ENCODE data around the gene RMDN2.
"Not testable (repeated sequence)": the region's sequence is repeated elsewhere in the genome, so short reads cannot be mapped to it uniquely, and the experiment has no call there.

Gene RMDN2

DNA sequence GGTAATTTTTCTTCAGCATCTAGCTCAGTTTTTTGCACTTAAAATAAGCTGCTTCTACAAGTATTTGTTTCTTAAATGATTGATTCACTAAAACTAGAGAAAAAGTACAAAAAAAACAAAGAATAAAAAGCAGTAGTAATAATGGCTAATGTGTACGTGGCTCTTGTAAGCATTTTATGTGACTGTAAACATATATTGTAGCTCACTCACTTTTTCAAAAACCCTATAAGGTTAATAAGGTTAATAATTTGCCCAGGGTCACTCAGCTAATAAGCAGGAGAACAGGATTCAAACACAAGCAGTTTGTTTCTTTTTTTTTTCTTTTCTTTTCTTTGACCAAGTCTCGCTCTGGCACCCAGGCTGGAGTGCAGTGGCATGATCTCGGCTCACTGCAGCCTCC lies 67.5 kb downstream of the RMDN2 start:
- DNase-seq (ENCODE audit: low read depth in 2 of 2), result no peak

DNA sequence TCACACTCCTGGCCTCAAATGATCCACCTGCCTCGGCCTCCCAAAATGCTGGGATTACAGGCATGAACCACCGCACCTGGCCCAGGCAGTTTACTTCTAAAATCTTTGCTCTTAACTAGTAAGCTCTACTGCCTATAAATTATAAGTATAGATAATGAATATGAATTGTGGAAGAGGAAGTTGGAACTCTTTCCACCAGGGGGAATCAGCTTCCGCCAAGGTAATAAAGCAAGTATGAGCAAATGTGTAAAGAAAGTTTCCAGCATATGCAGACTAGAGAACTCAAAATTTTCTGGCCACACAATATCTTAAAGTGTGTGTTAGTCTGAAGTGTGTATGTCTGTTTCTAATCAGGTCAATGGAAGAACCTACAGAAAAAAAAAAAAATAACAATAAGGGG lies 68.1 kb downstream of the RMDN2 start:
- DNase-seq (ENCODE audit: low read depth in 2 of 2), result no peak

DNA sequence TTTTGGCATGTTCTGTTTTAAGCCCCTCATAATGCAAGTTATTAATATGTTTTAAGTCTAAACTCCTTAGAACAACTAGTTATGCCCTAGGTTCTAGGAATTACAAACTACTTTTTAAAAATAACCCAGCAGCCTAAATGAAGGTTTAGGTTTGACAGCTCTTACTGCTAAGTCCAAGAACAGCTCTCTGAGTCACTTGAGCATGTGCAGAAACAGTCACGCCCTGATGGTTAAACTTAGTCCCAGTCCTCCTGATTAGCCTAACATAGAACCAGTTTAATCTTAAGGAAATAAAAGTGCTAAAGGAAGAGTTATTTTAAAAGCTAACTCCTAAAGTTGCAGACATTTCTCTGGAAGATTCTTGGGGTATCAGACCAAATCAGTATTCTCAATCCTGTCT lies 72.5 kb downstream of the RMDN2 start:
- no peak for DNase-seq (ENCODE audit: low read depth in 2 of 2)

DNA sequence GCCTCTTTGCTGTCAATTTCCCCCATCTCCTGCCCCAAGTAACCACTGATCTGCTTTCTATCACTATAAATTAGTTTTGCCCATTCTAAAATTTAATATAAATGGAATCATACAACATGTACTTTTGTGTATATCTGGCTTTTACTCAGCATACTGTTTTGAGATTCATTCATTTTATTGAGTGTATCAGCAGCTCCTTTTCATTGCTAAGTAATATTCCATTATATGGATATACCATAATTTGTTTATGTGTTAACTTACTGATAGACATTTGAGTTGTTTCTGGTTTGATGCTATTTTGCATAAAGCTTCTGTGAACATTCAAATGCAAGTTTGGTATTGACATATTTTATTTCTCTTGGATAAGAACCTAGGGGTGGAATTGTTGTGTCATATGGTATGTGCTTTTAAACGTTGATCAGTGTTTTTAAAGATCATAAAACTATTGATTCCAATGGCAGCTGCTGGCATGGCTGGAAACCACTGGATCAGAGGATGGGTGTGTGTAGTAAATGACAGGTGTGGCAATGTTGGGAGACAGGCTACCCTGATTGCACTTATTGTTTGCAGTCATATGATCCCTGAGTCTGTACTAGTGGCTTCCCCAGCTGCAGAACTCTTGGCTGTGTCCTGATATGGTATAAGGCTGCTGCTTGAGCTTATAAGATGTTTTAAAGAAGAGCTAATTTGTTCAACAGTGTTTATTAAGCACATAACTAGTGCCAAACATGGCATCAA lies 75.6 kb downstream of the RMDN2 start:
- DNase-seq (ENCODE audit: low read depth in 2 of 2), result no peak

DNA sequence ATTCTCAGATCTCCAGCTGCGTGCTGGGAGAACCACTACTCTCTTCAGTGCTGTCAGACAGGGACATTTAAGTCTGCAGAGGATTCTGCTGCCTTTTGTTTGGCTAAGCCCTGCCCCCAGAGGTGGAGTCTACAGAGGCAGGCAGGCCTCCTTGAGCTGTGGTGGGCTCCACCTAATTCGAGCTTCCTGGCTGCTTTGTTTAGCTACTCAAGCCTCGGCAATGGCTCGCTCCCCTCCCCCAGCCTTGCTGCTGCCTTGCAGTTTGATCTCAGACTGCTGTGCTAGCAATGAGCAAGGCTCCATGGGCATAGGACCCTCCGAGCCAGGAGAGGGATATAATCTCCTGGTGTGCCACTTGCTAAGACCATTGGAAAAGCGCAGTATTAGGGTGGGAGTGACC lies 85.1 kb downstream of the RMDN2 start:
- DNase-seq (ENCODE audit: low read depth in 2 of 2), result not testable (repeated sequence)

DNA sequence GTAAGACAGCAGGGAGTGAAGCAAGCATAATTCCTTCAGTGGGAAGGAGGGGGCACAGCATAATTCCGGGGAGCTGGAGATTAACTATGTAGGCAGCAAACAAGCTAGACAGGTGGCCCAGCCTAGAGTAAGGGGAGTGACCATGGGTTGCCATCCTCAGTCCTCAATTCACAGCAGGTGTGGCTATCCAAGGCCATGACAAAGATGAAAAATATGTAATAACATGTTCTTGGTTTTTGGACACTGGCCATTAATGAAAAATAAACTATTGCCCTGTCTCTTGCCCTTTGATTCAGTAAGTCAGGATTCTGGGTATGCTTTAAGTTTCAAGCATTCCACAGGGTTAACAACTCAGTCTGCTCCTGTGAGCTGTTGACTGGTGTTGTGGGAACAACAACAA lies 85.9 kb downstream of the RMDN2 start:
- DNase-seq (ENCODE audit: low read depth in 2 of 2), result no peak

DNA sequence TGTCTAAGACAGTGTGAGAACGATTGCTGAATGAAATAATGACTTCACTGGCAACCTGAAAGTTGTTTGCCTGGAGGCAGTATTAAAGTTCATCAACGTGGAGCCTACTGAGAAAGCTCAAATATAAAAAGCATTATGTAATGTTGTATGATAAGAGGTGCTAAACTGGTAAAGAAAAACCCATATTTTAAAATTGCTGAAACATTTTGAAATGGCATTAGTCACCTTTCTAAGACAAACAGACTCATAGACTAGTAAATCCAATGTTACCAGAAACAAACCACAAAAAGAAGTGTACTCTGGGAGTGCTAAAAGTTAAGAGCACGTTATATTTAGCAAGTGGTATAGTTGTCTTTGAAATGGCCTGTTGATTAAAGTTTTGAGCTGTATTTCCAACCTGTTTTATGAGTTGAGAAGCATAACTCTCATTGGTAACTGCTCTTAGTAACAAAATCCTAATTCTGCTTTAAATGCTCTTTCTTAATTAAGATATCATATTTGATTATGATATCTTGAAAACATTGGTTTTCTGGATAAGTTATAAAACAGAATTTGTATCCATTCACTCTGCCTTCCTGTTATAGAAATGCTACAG lies 88.2 kb downstream of the RMDN2 start:
- DNase-seq (ENCODE audit: low read depth in 2 of 2), result no peak

DNA sequence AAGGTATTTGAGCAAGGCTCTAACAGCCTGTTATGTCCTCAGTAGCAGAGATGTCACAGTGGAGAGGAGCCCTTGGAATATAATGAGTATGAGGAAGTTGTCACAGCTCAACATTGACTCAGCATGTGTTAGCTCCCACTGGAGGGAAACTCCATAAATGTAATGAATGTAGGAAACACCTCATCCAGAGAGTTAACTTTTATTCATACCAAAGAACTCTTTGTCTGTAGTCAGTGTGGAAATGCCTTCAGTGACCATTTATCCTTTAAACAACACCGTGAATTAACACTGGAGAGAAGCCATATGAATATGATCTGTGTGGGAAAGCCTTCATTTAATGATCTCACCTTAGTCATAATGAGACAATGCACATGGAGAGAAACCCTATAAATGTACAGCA lies 91.1 kb downstream of the RMDN2 start:
- no peak for DNase-seq (ENCODE audit: low read depth in 2 of 2)

DNA sequence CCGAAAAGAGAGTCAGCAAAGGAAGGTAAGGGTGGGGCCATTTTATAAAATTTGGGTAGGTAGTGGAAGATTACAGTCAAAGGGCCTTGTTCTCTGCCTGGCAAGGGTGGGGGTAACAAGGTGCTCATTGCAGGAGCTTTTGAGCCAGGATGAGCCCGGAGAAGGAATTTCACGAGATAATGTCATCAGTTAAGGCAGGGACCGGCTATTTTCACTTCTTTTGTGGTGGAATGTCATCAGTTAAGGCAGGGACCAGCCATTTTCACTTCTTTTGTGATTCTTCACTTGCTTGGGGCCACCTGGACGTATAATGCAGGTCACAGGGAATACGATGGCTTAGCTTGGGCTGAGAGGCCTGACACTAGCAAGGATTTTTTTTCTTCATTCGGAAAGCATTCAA lies 92.7 kb downstream of the RMDN2 start:
- no peak for DNase-seq (ENCODE audit: low read depth in 2 of 2)

DNA sequence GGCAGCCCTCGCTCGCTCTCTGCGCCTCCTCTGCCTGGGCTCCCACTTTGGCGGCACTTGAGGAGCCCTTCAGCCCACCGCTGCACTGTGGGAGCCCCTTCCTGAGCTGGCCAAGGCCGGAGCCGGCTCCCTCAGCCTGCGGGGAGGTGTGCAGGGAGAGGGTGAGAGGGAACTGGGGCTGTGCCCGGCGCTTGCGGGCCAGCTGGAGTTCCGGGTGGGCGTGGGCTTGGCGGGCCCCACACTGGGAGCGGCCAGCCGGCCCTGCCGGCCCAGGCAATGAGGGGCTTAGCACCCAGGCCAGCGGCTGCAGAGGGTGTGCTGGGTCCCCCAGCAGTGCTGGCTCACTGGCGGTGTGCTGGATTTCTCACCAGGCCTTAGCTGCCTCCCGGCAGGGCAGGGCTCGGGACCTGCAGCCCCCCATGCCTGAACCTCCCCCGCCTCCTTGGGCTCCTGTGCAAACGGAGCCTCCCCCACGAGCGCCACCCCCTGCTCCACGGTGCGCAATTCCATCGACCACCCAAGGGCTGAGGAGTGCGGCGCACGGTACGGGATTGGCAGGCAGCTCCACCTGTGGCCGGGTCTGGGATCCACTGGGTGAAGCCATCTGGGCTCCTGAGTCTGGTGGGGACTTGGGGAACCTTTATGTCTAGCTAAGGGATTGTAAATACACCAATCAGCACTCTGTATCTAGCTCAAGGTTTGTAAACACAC lies 95.4 kb downstream of the RMDN2 start:
- not testable (repeated sequence) for DNase-seq (ENCODE audit: low read depth in 2 of 2)

DNA sequence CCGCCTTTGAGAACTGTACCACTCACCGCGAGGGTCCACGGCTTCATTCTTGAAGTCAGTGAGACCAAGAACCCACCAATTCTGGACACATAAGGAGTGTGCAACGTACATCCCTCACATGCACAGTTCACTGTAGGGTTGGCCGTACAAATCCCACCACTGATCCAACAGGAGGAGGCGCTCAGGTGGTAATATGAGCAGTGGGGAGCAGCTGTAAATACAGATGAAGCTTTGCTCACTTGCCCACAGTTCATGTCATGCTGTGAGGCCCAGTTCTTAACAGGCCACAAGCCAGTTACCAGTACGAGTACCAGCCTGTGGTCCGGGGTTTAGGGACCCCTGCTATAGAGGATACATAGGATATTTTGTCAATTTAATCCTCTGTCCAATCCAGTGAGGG lies 96.5 kb downstream of the RMDN2 start:
- DNase-seq (ENCODE audit: low read depth in 2 of 2), result no peak

DNA sequence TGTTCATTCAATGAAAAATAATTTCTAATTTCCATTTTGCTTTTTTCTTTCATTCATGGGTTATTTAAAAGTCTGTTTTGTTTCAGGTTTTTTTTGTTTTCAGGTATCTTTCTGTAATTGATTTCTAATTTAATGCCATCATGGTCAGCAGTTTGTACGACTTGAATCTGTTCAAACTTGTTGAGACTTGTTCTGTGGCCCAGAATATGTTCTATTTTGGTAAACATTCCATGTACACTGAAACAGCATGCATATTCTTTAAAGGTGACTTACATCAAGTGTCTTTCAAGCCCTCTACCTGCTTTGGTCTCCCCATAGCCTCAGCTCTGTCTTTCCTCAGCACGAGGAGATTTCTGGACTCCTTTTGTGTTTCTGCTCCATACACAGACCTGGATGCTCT lies 101.8 kb downstream of the RMDN2 start:
- no peak for DNase-seq (ENCODE audit: low read depth in 2 of 2)

DNA sequence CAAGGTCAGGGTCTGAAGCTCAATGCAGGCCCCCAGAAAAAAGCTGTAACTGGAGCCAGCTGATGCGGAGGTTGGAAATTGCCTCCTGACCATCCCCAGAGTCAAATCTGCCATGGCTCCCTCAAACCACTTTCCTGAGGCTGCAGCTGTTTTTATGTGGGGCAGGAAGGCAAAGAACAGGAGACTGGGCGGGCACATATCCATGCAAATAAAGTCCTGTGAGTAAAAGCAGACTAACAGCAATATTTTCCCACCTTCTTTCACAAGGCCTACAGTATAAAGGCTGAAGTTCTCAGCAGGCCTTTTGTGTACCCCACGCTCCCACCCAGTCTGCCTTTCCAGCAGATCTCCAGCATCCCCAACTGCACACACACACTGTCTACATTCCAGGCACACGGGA lies 103.7 kb downstream of the RMDN2 start:
- no peak for DNase-seq (ENCODE audit: low read depth in 2 of 2)

DNA sequence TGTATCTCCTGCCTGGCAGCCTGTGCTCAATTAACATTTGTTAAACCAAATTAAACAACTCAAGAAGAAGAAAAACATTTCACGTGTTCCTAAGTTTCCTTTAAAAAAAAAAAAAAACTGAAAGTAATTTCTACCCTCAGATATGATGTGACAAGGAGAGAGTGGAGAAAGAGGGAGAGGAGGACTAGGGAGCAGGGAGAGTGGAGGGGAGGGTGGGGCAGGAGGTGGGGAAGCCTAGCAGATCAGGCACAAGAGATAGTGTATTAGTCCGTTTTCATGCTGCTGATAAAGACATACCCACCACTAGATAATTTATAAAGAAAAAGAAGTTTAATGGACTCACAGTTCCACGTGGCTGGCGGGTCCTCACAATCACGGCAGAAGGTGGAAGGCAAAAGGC lies 104.4 kb downstream of the RMDN2 start:
- no peak for DNase-seq (ENCODE audit: low read depth in 2 of 2)

DNA sequence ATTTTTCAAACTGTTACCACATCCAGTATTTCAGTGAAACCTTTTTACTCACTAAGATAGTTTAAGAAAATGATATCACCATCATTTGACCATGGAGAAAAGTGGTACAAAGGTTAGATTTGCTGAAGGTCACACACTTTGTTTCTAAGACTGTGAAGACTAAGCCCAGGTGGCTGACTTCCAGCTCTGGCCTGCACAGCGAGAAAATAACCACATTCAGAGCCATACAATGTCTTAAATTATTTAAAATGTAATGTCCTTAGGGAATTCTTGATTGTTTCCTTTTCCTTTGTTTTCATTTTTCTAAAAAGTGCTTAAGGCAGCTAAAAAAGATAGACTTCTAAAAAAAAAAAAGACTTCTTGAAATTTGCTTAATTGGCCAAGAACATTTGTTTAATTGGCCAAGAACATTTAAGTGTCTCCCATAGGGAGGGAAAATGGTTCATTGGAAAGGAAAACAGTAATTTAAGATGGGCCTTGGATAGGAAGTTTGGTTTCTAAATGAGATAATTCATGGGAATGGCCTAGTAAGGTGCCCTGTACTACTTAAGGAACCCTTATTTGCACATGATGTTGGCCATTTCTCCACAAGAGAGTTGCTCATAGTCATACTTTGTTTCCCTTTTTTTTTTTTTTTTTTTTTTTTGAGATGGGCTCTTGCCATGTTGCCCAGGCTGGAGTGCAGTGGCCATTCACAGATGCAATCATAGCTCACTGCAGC lies 105.7 kb downstream of the RMDN2 start:
- DNase-seq (ENCODE audit: low read depth in 2 of 2), result no peak

DNA sequence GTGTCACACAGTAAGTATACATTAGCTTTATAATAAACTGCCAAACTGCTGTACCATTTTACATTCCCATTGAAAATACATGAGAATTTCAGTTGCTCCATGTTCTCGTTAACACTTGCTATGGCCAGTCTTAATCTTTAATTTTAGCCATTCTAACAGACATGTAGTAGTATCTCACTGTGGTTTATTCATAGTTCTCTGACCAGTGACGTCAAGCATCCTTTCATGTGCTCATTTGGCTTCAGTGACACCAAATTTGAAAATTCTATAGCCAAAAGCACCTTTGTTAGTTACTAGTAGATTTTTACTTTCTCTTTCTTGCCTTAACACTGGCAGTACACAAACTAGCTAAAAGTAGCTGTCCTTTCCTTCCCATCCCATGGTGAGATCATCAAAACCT lies 107.9 kb downstream of the RMDN2 start:
- no peak for DNase-seq (ENCODE audit: low read depth in 2 of 2)

DNA sequence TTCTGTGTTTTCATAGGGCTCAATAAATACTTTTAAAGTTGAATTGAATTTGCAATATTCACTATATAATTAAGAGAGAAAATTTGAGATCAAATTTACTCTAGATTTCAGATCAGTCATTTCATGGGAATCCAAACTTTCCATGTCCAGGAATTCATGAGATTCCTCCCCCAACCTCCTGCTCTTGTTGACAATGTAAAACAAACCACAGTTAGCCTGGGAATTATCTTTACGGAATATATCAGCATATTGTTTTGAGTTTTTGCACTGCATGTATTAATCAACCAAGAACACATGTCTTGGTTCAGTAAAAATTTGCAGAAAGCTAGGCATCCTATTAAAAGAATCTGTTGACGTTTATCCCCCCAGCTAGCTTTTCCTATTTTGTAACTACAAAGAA lies 108.6 kb downstream of the RMDN2 start:
- DNase-seq (ENCODE audit: low read depth in 2 of 2), result no peak

DNA sequence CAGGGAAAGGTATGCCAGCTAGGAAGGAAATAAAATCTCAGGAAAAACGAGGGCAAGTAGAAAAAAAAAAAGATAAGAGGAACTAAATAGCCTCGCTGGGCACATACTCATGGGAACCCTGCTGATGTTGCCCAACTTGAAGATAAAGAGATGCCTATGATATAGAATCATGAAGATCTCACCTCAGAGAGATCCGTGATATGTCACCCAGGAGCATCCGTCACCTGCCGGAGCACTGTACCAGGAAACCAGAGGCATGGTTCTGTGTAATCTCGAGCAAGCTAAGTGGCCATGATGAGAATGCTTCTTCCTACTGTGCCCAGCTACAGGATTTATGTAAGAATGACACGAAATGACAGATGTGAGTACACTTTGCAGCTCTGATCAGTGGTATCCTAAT lies 110.9 kb downstream of the RMDN2 start:
- DNase-seq (ENCODE audit: low read depth in 2 of 2), result no peak

DNA sequence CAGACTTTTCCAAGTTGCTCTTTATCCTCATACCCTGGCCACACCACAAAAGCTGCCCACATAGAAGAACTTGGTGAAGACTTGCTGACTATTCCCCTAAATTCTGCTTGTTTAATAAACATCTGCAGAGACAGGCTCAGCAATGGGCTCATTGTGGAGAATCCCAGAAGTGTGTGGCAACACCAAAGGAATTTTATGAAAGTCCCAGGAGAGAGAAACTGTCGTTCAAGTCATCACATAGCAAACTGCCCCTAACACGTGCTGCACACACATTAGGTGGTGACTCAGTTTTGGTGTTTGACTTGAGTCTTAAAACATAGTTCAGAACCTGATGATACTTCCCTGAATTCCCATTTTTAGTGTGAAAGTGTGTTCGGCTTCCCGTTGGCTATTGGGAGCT lies 112.2 kb downstream of the RMDN2 start:
- DNase-seq (ENCODE audit: low read depth in 2 of 2), result no peak

DNA sequence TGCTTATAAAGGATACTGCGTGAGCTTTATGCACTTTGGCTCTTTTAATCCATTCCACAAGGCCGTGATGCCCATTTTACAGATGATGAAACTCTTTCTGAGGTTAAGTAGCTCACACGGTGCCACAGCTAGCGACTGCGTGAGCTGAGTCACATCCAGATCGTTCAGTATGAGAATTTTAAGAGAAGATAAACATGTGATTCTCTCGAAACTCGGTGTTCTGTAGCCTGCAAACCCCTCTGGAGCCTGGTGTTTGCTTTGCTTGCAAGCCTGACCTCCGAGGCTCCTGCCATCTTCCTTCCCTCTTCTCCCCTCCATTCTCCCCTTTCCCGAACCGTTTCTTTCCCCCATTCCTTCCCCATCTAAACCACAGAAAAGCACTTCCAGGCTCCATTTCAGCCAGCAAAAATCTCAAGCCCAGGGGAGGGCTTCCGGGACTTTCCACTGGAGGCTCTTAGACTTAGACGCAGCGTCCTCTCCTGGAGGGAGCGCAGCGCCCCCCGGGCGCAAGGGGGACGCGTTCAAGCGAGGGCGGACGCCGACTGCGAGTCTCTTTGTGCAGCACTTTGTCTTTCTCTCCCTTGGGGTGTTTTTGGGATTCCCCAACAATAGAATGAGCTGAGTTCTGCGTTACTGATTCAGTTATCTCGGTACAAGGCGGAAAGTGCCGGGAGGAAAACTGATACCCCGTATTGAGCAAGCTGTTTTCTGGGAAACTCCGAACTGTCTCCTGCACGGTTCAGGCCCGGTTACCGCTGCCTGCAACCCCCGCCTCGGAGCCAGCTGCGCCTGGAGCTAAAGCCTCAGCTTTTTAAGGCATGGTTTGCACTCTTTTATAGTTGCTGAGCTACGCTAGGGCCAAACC lies 112.9 kb downstream of the RMDN2 start:
- DNase-seq (ENCODE audit: low read depth in 2 of 2), result no peak

DNA sequence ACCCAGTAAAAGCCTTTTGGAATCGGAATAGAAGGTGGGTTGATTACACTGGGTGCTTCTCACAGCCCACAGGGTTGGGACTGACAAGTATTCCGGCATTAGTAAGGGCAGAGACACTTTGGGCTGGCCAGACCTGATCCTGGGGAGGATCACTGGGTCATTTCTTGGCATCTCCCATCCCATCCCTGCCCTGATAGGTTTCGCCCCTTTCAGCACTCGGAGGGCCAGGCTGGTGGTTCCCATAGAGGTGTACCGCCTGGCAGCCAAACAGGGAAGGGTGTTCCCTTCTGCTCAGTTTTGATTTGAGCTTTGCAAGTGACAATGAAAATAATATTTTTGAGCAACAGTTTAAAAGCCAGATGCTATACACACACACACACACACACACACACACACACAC lies 113.6 kb downstream of the RMDN2 start:
- DNase-seq (ENCODE audit: low read depth in 2 of 2), result no peak

All from stimulated activated CD8-positive, alpha-beta memory T cell treated with anti-CD3 and anti-CD28 coated beads, Interleukin-7, amount 100 ng/mL, for 1 hour (primary cell).